ENCODE data around the gene KCTD6. TPM values are rescaled to one million over a fixed set of nuclear protein-coding genes. Genes with fewer than 3 reads are reported as not detected.

The KCTD6 gene
- total RNA-seq, 1 experiment from 2014 or later: 12.0 TPM

- peak overlapping the region; percentile 98 for H2AFZ ChIP-seq (ENCODE audit: low read depth, low read length, poor library complexity, severe bottlenecking)
- H3K79me2 ChIP-seq (ENCODE audit: insufficient read depth, low read length): peaks cover under 1% of the 10 kb centered on the region
- no peaks in the 10 kb centered on the region for H4K20me1 ChIP-seq (ENCODE audit: insufficient read depth)
- no peaks in the 10 kb centered on the region for H3K27me3 ChIP-seq (ENCODE audit: insufficient read depth, low read length)
- DNase-seq (ENCODE audit: low read depth, low spot score) (peak; percentile 22), ATAC-seq (peak; percentile 40)
- POLR2A ChIA-PET: no interaction called here
- CTCF ChIA-PET: interaction anchor here (1.0 to 1.9 kb wide), 2 partner anchors 24 to 45 kb away, joined by 3 to 4 read pairs; no protein-coding TSS in a partner anchor
- H3K9ac ChIP-seq (ENCODE audit: low read length): peak overlapping the region; percentile 26
- no peaks in the 10 kb centered on the region for H3K9me2 ChIP-seq (ENCODE audit: insufficient read depth)
- H3K27ac ChIP-seq (ENCODE audit: low read depth, low read length): peak overlapping the region; percentile 8; the same call in 1 of the 2 replicates
- TF ChIP-seq MAX (IDR thresholded peaks at IDR 0.05) (peak; percentile 81), EGR1 (IDR thresholded peaks at IDR 0.05; ENCODE audit: low read depth) (0 out of 2 replicates have a peak, but pooled peaks have one; percentile 39), YY1 (IDR thresholded peaks at IDR 0.05; ENCODE audit: extremely low read depth, insufficient replicate concordance, low read depth, low read length) (peak; percentile 53), EZH2 (IDR thresholded peaks at IDR 0.05) (no peak), POLR2A (IDR thresholded peaks at IDR 0.05; ENCODE audit: borderline replicate concordance, extremely low read depth, insufficient read depth, insufficient read length) (no peak), CBX3 (IDR thresholded peaks at IDR 0.05; ENCODE audit: low read depth) (peak; percentile 63; the same call in 1 of the 2 replicates)
- BruUV-seq (replicated peaks): no TSS peak
- intact Hi-C loops (cut with micrococcal nuclease): no loop called here
- peak overlapping the region; percentile 68 for H3K4me2 ChIP-seq (ENCODE audit: low read length)
- peaks cover 14 to 32% of the 10 kb centered on the region in 2 experiments for H3K4me1 ChIP-seq (ENCODE audit: control insufficient read depth in 1 of 2, insufficient read depth in 2 of 2, low read length in 2 of 2)
- RAD21 ChIA-PET (ENCODE audit: low non-redundant PET in 1 of 2, low total read pairs in 2 of 2, uncharacterized antibody in 2 of 2, unreplicated experiment in 2 of 2): no interaction called here
- no peaks in the 10 kb centered on the region for H3K9me3 ChIP-seq (ENCODE audit: control insufficient read depth in 1 of 2, insufficient read depth in 1 of 2, low read depth in 1 of 2, low read length in 2 of 2)
- H3K4me3 ChIP-seq (replicated peaks in 1 of 2; ENCODE audit: low read depth in 1 of 2, low read length in 2 of 2): peak overlapping the region in 1 of 2 experiments; percentile 20; a peak in 1 of 4 replicates
- no peaks in the 10 kb centered on the region for H3K36me3 ChIP-seq (ENCODE audit: control insufficient read depth in 1 of 2, insufficient read depth in 2 of 2, low read length in 2 of 2)
Observed at GRCh38 chr3:58487140-58487886, 4.6 kb upstream of the KCTD6 start.

- no TSS peak for BruUV-seq (replicated peaks)
- Histone ChIP-seq H3K9me2 (ENCODE audit: insufficient read depth) (no peaks in the 10 kb centered on the region), H3K36me3 (ENCODE audit: control insufficient read depth in 1 of 2, insufficient read depth in 2 of 2, low read length in 2 of 2) (no peaks in the 10 kb centered on the region), H3K27ac (ENCODE audit: low read depth, low read length) (no peak overlapping the region), H3K27me3 (ENCODE audit: insufficient read depth, low read length) (no peaks in the 10 kb centered on the region), H3K4me2 (ENCODE audit: low read length) (no peak overlapping the region), H3K4me1 (ENCODE audit: control insufficient read depth in 1 of 2, insufficient read depth in 2 of 2, low read length in 2 of 2) (peaks cover 18 to 46% of the 10 kb centered on the region in 2 experiments), H3K79me2 (ENCODE audit: insufficient read depth, low read length) (peaks cover 17% of the 10 kb centered on the region), H3K9me3 (ENCODE audit: control insufficient read depth in 1 of 2, insufficient read depth in 1 of 2, low read depth in 1 of 2, low read length in 2 of 2) (no peaks in the 10 kb centered on the region), H4K20me1 (ENCODE audit: insufficient read depth) (no peaks in the 10 kb centered on the region), H2AFZ (ENCODE audit: low read depth, low read length, poor library complexity, severe bottlenecking) (no peak overlapping the region), H3K9ac (ENCODE audit: low read length) (no peak overlapping the region), H3K4me3 (replicated peaks in 1 of 2; ENCODE audit: low read depth in 1 of 2, low read length in 2 of 2) (no peak overlapping the region)
- ChIA-PET RAD21 (ENCODE audit: low non-redundant PET in 1 of 2, low total read pairs in 2 of 2, uncharacterized antibody in 2 of 2, unreplicated experiment in 2 of 2) (no interaction called here), CTCF (no interaction called here), POLR2A (no interaction called here)
- no peak for TF ChIP-seq YY1 (IDR thresholded peaks at IDR 0.05; ENCODE audit: extremely low read depth, insufficient replicate concordance, low read depth, low read length)
- TF ChIP-seq EZH2phosphoT487 (IDR thresholded peaks at IDR 0.05; ENCODE audit: borderline replicate concordance): no peak
- TF ChIP-seq JUND (IDR thresholded peaks at IDR 0.05): no peak
- no peak for TF ChIP-seq RAD21 (IDR thresholded peaks at IDR 0.05; ENCODE audit: low read depth)
- TF ChIP-seq ZFX (IDR thresholded peaks at IDR 0.05): no peak
- no peak for TF ChIP-seq SP1 (IDR thresholded peaks at IDR 0.05; ENCODE audit: low read depth)
- no peak for TF ChIP-seq EZH2 (IDR thresholded peaks at IDR 0.05)
- TF ChIP-seq EGR1 (IDR thresholded peaks at IDR 0.05; ENCODE audit: low read depth): no peak
- TF ChIP-seq ZBTB33 (IDR thresholded peaks at IDR 0.05; ENCODE audit: extremely low read depth, insufficient replicate concordance, low read length): no peak
- no peak for DNase-seq (ENCODE audit: low read depth, low spot score)
- intact Hi-C loops (cut with micrococcal nuclease): no loop called here
- ATAC-seq: no peak
Observed at GRCh38 chr3:58488967-58489366, 2.9 kb upstream of the KCTD6 start.
